Adrenal gland (tissue), 5 donors: ENCODE results near the gene LKAAEAR1.

Experiments
- CTCF ChIP-seq, 6 experiments: fragments of 450-650 bp in 4 of 6; fragments of 200-600 bp in 2 of 6; sonication (generic) in 1 of 6; IDR thresholded peaks; 1 replicate in 5 of 6; 2 replicates in 1 of 6; pipeline versions ENCODE4 v1.5.1 to v1.8.0; 2016 to 2021; ENCODE audit warnings: antibody characterized with exemption in 6 of 6, mild to moderate bottlenecking in 2 of 6, moderate library complexity in 1 of 6
- POLR2A ChIP-seq, 2 donors: fragments of 450-650 bp; IDR thresholded peaks; one replicate each; pipeline ENCODE4 v1.6.1; 2017; ENCODE audit warnings: antibody characterized with exemption in 2 of 2, mild to moderate bottlenecking in 2 of 2, moderate library complexity in 1 of 2
- donor health status: DM: no; HTN: no; CAD: no.

- TF ChIP-seq CTCF (IDR thresholded peaks at IDR 0.05) (no peak), POLR2A (IDR thresholded peaks at IDR 0.05) (peak in 1 of 2 donors; percentile 50)
Measured at GRCh38 chr20:64049060-64049877, 34.9 kb downstream of the LKAAEAR1 start, which contains the start of gene SOX18.
